Endodermal cell (in vitro differentiated cells): Measurements from ENCODE around the gene EVI5L. TPM values are rescaled to one million over a fixed set of nuclear protein-coding genes. Genes with fewer than 3 reads are reported as not detected.
A peak's percentile ranks its signal among the peaks of the same experiment; 100 is the strongest.

ENCODE experiments used
- DNase-seq: peaks from one replicate; pipeline ENCODE4 v3.0.0-alpha.2; 2017
- H3K27ac ChIP-seq: 2 replicates; pipeline ENCODE4 v1.5.1; 2013; ENCODE audit warnings: mild to moderate bottlenecking, low read depth, low read length, moderate library complexity
- H3K27me3 ChIP-seq: 2 replicates; pipeline ENCODE4 v1.6.1; 2013; ENCODE audit warnings: mild to moderate bottlenecking, low read length, moderate library complexity; ENCODE audit not compliant: insufficient read depth, control insufficient read depth, poor library complexity, severe bottlenecking
- H3K36me3 ChIP-seq: 2 replicates; pipeline ENCODE4 v1.7.0; 2013; ENCODE audit warnings: mild to moderate bottlenecking, low read length, moderate library complexity; ENCODE audit not compliant: control insufficient read depth, insufficient read depth
- H3K4me1 ChIP-seq: one replicate; pipeline ENCODE4 v1.7.0; 2013; ENCODE audit warnings: low read length; ENCODE audit not compliant: control insufficient read depth, insufficient read depth
- H3K4me3 ChIP-seq: 2 replicates; pipeline ENCODE4 v1.5.1; 2013; ENCODE audit warnings: mild to moderate bottlenecking, low read length, moderate library complexity
- H3K9ac ChIP-seq: 2 replicates; pipeline ENCODE4 v1.6.1; 2013; ENCODE audit warnings: mild to moderate bottlenecking, low read length, moderate library complexity; ENCODE audit not compliant: poor library complexity, severe bottlenecking; ENCODE audit errors: extremely low read depth
- H3K9me3 ChIP-seq: 2 replicates; pipeline ENCODE4 v1.6.1; 2013; ENCODE audit warnings: mild to moderate bottlenecking, low read length, moderate library complexity; ENCODE audit not compliant: control insufficient read depth
- H3K27ac Mint-ChIP-seq: 2 replicates; pipeline ENCODE4 v1.8.0; 2020; ENCODE audit warnings: mixed read lengths
- H3K27me3 Mint-ChIP-seq: 2 replicates; pipeline ENCODE4 v1.8.0; 2021; ENCODE audit warnings: mild to moderate bottlenecking, mixed read lengths; ENCODE audit not compliant: insufficient read depth
- H3K36me3 Mint-ChIP-seq: 2 replicates; pipeline ENCODE4 v1.8.0; 2020; ENCODE audit warnings: low read depth, mixed read lengths
- H3K4me1 Mint-ChIP-seq: 2 replicates; pipeline ENCODE4 v1.8.0; 2020; ENCODE audit warnings: mixed read lengths
- H3K4me3 Mint-ChIP-seq: 2 replicates; pipeline ENCODE4 v1.8.0; 2020; ENCODE audit warnings: mild to moderate bottlenecking, moderate library complexity, mixed read lengths
- H3K9me3 Mint-ChIP-seq: 2 replicates; pipeline ENCODE4 v1.8.0; 2020; ENCODE audit warnings: mild to moderate bottlenecking, mixed read lengths
- WGBS, 2 experiments: methylation state at CpG; one replicate each; pipeline versions ENCODE4 v1.1.5 to v1.1.7; 2013; ENCODE audit warnings: missing lambda C conversion rate in 2 of 2, mixed read lengths in 1 of 2; ENCODE audit not compliant: insufficient coverage in 1 of 2, insufficient read length in 1 of 2; 5-methylcytosine and 5-hydroxymethylcytosine counted together
- total RNA-seq, 2 donors: library from RNA; stranded (reverse); fragmentation: NEBNext Ultra II Directional in 1 of 2; extraction: Animal tissue kit (Norgen Biotek cat#: 25700) in 1 of 2; gene quantifications; 2 replicates in 1 of 2; 3 replicates in 1 of 2; pipeline ENCODE4 v1.2.1, GENCODE V29; 2021
- TF ChIP-seq, protein P1 (sequence below): fragments of 200-600 bp; sonication (generic); conservative IDR thresholded peaks from 2 replicates; pipeline ENCODE4 v1.5.0; 2021; ENCODE audit warnings: antibody characterized with exemption, mild to moderate bottlenecking

Gene EVI5L
- total RNA-seq, 2 donors from 2014 or later = 6.4 to 9.2 TPM

DNA sequence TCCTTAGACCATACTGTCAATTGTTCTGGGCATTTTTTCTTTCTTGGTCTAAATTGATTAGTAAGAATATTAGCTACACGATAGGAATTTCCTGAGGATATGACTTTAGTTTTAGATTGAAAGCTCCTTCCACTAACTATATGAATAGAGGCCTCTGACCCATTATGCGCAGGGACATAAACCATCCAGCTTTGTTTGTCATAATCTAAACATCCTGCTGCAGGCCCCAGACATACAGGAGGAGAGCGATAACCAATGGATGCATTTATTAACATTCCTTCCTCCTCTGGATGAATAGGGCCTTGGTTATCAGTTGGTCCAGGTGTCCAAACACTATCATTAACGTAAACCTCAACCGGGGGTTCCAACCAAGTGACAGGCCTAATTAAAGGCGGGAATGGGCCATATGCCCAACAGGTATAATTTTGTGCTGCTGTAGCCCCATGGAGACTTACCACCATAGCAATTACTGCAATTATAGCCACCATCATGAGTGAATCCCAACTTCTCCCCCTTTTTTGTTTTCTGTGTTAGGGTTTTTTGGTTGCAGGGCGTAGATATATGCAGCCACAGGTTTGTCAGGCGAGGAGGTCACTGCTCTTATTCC, 34.4 kb upstream of the EVI5L start:
- H3K27ac ChIP-seq = no peak overlapping the region
- H3K27me3 Mint-ChIP-seq = peaks cover 56% of the 10 kb centered on the region
- peaks cover 3% of the 10 kb centered on the region for H3K4me1 ChIP-seq
- H3K4me1 Mint-ChIP-seq = peaks cover 5% of the 10 kb centered on the region
- TF ChIP-seq, protein P1, sequence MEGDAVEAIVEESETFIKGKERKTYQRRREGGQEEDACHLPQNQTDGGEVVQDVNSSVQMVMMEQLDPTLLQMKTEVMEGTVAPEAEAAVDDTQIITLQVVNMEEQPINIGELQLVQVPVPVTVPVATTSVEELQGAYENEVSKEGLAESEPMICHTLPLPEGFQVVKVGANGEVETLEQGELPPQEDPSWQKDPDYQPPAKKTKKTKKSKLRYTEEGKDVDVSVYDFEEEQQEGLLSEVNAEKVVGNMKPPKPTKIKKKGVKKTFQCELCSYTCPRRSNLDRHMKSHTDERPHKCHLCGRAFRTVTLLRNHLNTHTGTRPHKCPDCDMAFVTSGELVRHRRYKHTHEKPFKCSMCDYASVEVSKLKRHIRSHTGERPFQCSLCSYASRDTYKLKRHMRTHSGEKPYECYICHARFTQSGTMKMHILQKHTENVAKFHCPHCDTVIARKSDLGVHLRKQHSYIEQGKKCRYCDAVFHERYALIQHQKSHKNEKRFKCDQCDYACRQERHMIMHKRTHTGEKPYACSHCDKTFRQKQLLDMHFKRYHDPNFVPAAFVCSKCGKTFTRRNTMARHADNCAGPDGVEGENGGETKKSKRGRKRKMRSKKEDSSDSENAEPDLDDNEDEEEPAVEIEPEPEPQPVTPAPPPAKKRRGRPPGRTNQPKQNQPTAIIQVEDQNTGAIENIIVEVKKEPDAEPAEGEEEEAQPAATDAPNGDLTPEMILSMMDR = no peak
- H3K27me3 ChIP-seq = peaks cover 10% of the 10 kb centered on the region
- H3K36me3 ChIP-seq = no peaks in the 10 kb centered on the region
- H3K9me3 Mint-ChIP-seq = peaks cover 13% of the 10 kb centered on the region
- WGBS, 2 experiments = 94 to 96% methylated on average over 3 to 8 of the region's 8 CpGs
- H3K9ac ChIP-seq = no peak overlapping the region
- no peak for DNase-seq
- H3K27ac Mint-ChIP-seq = no peak overlapping the region
- H3K4me3 ChIP-seq = no peak overlapping the region
- no peaks in the 10 kb centered on the region for H3K36me3 Mint-ChIP-seq
- no peaks in the 10 kb centered on the region for H3K9me3 ChIP-seq
- H3K4me3 Mint-ChIP-seq = no peak overlapping the region

DNA sequence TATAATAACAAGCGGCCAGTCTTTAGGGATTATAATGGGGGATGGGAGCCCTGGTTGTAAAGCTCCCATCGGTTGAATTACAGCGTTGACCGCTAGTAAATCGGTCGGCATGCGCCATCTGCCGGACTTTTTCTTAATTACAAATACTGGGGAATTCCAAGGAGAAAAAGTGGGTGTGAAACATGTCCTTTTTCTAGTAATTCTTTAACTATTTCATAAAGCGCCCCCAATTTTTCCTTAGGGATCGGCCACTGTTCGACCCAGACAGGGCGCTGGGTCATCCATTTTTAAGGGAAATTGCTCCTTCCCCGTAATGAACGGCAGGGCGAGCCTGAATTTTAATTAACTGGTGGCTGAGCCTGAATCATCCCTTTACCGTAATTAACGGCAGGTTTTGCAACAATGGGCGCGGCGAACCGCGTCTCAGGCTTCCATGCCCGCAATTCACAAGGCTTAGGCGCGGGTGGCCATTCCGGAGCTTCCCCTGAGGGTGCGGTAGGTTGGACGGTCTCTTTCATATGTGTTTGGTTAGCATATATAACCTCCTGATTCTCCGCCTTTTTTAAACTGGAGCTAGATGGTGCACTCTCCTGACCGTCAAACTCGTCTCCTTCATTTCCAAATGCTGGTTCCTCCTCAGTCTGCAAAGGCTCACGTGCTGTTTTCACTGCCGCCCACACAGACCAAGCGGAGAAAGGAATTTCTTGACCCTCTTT, 30.2 kb upstream of the EVI5L start:
- WGBS, 2 experiments = 7 to 8% methylated on average over 7 to 34 of the region's 34 CpGs
- Mint-ChIP-seq H3K4me1 (peaks cover 5% of the 10 kb centered on the region), H3K4me3 (peak overlapping the region; percentile 39), H3K27me3 (peaks cover 35% of the 10 kb centered on the region), H3K9me3 (peaks cover 27% of the 10 kb centered on the region), H3K36me3 (peaks cover 2% of the 10 kb centered on the region), H3K27ac (no peak overlapping the region)
- no peak overlapping the region for H3K27ac ChIP-seq
- DNase-seq = peak; percentile 87
- peak overlapping the region; percentile 66 for H3K4me3 ChIP-seq
- no peaks in the 10 kb centered on the region for H3K36me3 ChIP-seq
- no peaks in the 10 kb centered on the region for H3K27me3 ChIP-seq
- H3K4me1 ChIP-seq = peaks cover 3% of the 10 kb centered on the region
- TF ChIP-seq, protein P1 = peak; percentile 74
- peak overlapping the region; percentile 6 for H3K9ac ChIP-seq
- H3K9me3 ChIP-seq = peaks cover 6% of the 10 kb centered on the region

GRCh38 chr19:7801020-7801570, 28.9 kb upstream of the EVI5L start:
- Mint-ChIP-seq H3K9me3 (peaks cover 27% of the 10 kb centered on the region), H3K4me3 (no peak overlapping the region), H3K36me3 (peaks cover 2% of the 10 kb centered on the region), H3K4me1 (peaks cover 5% of the 10 kb centered on the region), H3K27ac (no peak overlapping the region), H3K27me3 (peaks cover 36% of the 10 kb centered on the region)
- DNase-seq = no peak
- Histone ChIP-seq H3K9me3 (peaks cover 6% of the 10 kb centered on the region), H3K9ac (no peak overlapping the region), H3K36me3 (no peaks in the 10 kb centered on the region), H3K27me3 (no peaks in the 10 kb centered on the region), H3K4me1 (peaks cover 3% of the 10 kb centered on the region), H3K27ac (no peak overlapping the region), H3K4me3 (no peak overlapping the region)
- TF ChIP-seq, protein P1 = no peak
- 82 to 97% methylated on average over 15 to 17 of the region's 17 CpGs for WGBS, 2 experiments
